GM21528 (cell line): ENCODE data around the gene DYNLT4.
"Not testable (repeated sequence)": the region's sequence is repeated elsewhere in the genome, so short reads cannot be mapped to it uniquely, and the experiment has no call there.

Source experiments
- ATAC-seq: cut with Tn5 transposase; IDR thresholded peaks from one replicate; pipeline ENCODE4 v1.9.1; 2021; ENCODE audit warnings: mild to moderate bottlenecking, moderate library complexity; ENCODE audit not compliant: unreplicated experiment, low FRiP score

Gene DYNLT4, protein sequence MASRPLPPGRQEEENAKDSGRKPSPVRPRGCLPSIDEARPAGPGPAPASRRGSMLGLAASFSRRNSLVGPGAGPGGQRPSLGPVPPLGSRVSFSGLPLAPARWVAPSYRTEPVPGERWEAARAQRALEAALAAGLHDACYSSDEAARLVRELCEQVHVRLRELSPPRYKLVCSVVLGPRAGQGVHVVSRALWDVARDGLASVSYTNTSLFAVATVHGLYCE

DNA sequence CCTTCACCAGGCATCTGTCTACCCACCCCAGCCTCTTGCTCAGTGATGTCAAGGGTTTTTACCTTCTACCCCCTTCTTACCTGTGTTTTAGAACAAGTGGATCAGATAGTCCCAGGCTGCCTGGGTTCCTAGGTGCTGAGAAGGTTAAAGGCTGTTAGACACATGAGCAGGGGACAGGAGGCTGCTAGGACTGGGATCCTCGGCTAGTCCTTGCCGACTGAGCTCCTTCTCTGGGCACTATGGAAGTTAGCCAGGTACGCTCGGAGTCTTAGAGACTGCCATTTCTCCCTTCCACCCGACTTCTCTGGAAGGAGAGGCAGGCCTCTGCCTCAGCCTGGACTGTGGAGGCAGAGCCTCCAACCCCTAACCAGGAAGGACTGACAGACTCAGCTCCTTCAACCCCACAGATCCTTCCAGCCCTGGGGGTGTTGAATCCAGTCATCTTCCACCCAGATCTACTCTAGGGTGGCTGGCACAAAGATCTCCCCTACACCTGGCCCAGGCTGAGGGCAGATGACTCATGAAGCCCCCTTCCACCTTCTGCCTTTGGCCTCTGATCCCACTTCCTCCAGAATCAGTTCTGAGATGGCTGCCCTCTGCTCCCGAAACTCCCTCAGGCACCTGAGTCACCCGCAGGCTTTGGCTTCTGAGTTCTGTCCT lies at the start of gene DYNLT4:
TSS of gene DYNLT4 (minus strand) at position 648 of the 660 bp plus-strand sequence. CDS start 683 bp downstream, outside the sequence.
- no peak for ATAC-seq

DNA sequence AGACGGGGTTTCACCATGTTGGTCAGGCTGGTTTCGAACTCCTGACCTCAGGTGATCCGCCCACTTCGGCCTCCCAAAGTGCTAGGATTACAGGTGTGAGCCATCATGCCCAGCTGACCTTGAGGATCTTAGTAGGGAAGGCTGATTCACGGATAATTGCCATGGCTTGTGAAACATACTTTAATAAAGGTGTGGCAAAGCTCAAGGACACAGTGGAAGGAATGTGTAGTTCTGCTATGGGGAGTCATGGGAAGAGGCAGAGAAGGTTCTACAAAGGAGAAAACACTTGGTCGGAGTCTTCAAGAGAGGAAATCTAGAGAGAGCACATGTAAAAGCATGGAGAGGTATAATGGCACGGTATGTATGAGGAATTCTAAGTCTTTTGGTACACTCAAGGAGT lies 48.6 kb upstream of the DYNLT4 start:
- no peak for ATAC-seq

DNA sequence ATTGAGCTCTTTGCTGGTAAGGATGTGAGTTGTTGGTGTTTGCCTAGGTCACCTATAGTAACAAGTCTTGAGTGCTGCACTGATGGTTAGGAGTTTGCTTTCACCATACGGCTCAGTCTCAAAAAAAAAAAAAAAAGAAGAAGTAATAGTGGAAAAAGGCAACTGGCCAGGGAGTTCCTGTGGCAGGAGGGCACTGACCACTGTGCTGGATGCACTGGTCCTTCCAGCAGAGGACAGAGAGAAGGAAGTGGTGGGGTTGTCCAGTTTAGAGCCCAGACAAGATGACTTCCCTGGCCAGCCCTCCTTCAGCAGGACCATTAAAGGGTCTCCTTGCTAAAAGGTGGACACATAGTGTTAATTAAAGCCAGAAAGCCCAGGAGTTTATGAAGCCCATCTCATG lies 47.8 kb upstream of the DYNLT4 start:
- ATAC-seq = no peak

DNA sequence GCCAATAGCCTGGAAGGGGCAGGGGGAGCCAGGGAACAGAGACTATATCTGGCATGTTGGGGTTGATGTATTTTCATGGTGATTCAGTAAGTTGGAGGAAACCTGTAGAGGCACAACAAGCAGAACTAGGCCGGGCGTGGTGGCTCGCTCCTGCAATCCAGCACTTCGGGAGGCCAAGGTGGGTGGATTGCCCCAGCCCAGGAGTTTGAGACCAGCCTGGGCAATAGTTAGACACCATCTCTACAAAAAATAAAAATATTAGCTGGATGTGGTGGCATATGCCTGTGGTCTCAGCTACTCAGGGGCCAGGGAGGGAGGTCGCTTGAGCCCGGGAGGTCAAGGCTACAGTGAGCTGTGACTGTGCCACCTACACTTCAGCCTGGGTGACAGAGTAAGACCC lies 46.0 kb upstream of the DYNLT4 start:
- ATAC-seq = no peak

DNA sequence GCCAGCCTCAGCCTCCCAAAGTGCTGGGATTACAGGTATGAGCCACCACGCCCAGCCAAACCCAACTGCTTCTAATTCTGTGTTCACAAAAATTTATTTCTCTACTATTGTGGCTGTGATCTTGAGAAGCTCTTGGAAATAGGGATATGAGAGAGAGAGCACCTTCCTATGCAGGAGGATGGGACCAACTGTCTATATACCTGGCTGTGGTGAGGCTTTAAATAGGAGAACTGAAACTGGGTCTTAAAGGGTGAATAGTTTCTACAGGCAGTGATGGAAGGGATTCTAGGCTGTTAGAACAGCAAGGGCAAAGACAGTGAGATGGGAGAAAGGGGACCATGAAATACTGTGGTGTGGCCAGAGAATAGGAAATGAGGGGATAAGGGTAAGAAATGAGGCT lies 44.2 kb upstream of the DYNLT4 start:
- no peak for ATAC-seq

DNA sequence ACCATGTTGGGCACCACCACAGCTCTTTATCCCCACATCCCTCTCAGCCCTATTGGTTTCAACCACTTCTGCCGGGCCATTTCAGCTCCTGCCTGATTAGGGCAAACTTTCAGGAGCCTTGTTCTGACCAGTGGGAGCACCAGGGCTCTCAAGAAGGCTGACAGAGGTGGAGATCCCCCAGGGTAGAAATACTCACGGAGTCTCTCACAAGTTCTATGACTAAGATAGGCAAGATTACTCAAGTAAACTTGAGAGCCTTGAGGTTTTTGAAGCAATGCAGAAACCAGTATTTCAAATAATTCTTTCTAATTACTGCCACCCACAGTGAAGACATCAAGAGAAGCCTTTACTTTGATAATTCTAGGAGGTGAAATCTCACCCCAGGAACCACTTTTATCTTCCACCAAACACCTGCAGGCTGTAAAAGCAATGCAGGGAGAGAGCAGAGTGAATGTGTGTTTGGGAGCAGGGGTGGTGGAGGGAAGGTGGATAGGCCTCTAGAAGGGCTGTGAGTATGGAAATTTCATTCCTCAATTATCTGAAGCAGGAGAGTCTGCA lies 42.5 kb upstream of the DYNLT4 start:
- ATAC-seq = no peak

DNA sequence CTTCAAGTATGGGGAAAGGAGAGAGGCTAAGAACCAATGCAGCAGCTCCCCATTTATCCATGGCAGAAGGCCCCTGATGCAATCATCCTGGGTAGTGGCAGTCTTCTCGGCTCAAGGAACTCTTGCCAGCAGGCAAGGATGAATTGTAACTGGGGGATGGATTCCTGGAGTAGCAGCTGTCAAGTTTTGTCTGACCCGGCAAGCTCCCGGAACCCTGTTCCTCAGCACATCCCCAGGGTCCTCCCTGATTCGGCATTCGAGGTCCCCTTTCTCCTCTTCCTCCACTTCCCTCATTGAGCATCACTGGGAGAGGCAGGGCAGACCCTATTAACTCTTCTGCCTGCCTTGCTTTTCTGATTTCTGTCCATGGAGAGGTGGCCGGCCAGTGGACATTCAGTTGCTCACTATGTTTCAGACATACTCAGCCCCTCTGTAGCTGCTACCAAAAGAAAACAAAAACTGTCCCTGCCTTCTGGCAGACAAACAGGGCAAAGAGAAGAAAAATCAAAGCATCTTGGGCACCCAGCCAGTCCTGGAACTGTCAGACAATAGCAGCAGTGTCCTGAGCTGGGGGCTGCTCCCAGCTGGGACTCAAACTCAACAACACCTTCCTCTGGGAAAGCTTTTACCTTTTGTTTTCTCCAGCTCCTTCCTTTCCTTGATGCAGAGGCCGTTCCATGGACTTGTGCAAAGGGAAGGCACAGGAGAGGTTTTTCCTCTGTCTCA lies 41.5 kb upstream of the DYNLT4 start:
- no peak for ATAC-seq

DNA sequence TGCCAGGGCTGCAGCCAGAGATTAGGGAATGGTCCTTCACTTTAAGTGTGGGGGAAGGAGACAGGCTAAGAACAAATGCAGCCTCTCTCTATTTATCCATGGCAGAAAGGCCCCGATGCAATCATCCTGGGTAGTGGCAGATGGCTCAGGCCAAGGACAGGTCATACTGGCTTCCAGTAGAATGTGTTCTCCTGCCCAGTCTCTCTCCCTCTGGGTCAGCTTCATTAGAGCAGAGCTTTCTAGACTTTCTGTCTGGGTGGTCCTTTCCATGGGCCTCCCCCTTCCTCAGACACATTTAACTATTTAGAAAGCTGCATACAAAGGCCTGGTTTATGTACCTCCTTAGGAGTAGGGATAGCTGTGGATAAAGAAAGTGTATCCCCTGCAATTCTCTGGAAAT lies 40.7 kb upstream of the DYNLT4 start:
- no peak for ATAC-seq

DNA sequence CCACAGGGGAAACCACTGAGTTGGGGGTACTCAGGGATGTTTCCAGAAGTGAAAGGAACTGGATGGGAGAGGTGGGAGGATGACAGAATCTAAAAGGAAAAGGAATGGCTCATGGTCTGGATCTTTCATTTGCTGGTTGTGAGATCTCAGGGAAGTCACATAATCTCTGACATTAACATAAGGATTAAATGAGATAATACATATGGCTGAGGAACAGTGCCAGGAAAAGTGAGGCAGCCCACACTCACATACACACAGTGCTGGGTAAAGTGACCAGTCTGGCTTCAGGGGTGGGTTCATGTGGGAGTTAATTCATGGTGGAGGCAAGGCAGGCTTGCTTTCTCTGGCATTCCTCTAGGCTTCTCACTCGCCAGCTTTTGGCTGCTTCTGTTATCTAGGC lies 39.8 kb upstream of the DYNLT4 start:
- ATAC-seq = no peak

DNA sequence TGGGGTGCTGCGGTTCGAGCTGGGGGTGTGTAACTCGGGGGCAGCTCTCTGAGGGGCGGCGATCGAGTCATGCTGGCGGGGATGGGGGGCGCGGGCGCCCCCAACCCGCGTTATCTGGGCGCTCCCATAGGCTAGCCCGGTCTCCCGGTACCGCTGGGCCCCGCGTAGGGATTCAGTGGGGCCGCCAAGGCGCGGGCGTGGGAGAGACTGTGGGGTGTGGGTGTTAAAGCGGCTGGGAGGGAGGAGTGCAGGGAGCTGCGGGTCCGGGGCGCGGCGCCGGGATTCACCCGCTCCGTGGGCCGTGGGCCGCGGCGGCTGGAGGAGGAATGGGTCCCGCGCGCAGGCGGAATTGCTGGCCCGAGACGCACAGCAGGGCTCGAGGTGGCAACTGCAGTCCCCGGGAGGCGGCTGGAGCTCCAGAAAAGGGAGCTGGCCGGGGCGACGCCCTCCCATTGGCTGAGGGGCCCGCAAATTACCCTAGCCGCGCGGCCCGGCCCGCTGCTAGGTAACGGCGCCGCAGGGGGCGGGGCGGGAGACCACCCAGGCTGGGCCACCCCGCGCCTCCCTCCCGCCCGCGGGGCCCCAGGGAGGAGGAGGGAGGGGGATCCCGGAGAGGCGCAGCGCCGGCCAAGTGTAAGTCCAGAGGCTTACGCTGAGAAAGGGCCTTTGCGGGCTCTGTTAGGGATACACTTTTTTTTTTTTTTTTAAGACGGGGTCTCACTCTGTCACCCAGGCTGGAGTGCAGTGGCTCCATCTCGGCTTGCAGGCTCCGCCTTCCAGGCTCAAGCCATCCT lies 35.9 kb upstream of the DYNLT4 start, which contains the start of gene PTCH2:
TSS of gene PTCH2 (minus strand) at position 392 of the 794 bp plus-strand sequence. CDS start at position 71, 321 bp downstream.
- no peak for ATAC-seq

DNA sequence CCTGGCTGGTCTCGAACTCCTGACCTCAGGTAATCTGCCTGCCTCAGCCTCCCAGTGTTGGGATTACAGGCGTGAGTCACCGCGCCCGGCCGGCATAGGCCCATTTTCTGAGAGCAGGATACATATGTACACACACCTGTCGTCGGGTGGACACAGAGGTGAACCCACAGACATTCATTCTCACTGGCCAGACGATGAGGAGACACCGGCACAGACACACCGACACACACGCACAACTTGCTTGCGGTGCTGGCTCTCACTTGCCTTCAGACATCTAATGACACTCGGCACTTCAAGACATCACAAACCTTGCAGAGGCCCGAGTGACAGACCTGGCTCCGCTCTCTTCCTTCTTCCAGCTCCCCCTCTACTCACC lies 35.3 kb upstream of the DYNLT4 start:
- no peak for ATAC-seq

DNA sequence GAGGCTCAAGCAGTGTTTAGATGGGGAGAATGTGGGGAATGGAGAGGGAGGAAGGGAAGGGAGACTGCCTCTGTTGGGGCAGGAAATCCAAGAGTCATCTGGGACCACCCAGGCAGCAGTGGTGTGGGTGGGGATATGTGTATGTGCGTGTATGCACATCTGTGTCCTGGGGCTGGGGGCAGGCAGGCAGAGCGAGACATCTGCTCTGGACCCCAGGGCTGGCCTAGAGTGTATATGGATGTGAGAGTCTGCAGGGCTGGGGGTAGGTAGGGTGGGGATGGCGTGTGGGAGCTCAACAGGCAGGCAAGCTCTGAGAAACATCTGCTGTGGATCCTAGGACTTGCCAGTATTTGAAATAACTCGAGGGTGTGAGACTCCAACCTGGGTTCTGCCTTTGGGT lies 32.4 kb upstream of the DYNLT4 start:
- ATAC-seq = no peak

DNA sequence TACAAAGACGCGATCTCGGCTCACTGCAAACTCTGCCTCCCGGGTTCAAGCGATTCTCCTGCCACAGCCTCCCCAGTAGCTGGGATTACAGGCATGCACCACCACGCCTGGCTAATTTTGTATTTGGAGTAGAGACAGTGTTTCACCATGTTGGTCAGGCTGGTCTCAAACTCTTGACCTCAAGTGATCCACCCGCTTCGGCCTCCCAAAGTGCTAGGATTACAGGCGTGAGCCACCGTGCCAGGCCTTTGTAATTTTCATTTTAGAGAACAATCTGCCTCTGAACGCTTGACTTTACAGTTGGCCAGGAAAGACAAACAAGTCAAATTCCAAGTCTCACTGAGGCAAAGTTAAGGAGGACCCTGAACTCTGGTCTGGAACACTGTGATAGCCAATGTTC lies 31.1 kb upstream of the DYNLT4 start:
- not testable (repeated sequence) for ATAC-seq

DNA sequence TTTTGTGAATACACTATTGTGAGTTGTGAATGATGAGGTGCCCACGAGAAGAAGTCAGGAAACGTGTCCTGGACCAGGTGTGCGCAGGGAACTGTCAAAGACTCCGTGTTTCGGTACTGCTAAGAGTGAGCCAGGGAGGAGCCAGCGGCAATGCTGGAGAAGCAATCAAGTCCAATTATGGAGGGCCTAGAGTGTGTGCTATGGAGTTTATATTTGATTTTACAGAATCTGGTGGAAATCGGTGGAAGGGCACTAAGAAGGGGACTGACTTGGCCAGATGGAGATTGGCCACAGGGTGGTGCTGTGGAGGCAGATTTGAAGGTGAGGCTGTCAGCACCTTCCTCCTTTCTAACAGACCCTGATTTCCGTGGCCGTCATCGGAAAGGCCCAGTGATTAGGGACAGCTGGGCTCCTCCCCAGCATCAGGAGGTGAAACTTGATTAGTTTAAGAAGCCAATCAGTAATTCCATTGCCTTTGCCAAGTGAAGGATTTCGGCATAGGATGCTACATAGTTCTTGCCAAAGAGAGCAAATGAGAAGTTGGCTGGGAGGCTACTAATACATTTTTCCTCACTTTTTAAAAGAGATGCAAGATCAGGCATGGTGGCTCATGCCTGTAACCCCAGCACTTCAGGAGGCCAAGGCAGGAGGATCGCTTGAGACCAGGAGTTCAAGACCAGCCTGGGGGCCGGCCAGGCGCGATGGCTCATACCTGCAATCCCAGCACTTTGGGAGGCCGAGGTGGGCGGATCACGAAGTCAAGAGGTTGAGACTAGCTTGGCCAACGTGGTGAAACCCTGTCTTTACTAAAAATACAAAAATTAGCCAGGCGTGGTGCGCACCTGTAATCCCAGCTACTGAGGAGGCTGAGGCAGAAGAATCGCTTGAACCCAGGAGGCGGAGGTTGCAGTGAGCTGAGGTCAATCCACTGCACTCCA lies 28.9 kb upstream of the DYNLT4 start:
- ATAC-seq = no peak

DNA sequence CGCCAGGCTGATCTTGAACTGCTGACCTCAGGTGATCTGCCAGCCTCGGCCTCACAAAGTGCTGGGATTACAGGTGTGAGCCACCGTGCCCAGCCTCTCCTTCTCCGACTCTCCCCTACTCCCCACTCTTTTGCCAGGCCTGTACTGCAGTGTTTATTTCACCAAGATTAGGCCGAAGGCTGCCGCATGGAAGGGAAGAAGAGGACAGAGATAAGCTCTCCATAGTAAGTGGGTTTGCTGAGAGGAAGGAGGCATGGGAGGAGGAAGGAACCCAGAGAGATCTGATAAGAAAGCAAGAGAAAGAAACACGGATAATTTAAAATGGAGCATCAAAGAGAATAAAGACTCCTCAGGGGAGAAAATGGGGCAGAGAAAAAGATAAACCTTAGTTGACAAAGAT lies 27.2 kb upstream of the DYNLT4 start:
- no peak for ATAC-seq

DNA sequence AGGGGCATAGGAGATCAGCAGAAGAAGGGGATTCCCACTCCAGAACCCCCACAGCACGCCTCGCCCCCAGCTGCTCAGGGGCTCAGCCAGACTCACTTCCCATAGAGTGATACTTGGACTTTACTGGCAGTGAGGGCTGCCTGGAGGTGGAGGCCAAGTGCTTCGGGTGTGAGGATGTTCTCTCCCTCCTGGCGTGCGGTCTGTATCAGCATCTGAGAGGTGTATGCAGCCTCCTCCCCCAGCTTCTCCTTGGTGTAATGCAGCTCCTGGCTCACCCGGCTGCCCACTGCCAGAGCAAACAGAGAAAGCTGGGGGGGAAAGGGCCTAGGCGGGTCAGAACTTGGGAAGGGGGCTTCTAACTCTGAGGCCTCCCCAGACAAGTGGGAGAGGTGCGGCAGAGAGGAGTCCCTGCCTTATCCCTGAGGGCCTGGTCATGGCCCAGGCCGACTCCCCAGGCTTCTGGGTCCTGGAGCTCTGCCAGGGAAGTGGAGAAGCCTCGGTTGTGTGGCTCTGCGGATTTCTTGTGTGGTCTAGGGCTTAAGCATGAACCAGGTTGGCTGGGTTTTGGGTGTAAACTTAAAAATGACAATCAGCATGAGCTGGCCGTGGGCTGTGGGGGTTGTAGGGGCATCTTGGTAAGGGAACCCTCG lies 25.0 kb upstream of the DYNLT4 start:
- ATAC-seq = no peak

DNA sequence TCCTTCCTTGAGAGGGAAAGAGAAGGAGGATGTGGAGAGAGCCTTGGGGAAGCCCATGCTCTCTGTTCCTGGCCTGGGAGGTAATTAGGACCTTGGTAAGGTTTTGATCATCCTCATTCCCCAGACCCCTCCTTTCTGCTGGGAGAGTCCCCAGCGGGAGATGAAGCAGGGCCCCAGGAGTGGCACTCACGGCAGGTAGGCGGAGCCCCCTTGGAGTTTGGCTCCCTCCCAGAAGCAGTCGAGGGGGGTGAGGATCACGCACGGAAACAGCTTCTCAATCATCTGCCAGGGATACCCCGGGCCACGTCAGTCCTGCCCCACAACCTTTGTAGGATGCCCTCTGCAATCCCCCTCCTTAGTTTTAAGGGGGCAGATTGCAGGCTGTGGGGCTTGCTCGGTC lies 24.4 kb upstream of the DYNLT4 start:
- no peak for ATAC-seq

DNA sequence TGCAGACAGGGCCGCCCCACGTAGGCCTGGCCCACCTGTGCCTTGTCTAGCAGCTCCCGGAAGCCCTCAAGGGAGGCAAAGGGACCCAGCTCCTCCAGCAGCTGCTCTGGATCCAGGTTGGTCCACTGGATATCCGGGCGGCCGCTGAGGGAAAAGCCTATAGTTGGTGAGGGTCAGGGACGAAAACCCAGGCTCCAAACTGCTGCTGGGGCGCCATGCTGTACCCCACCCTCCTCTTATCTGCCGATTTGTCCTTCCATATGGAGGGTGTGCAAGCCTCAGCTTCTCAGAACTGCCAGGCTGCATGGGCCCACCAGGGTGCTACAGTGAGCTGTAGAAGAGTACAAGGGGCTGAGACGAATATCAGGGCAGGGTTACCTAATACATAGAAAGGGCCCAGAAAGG lies 23.8 kb upstream of the DYNLT4 start:
- ATAC-seq = no peak
